Measurements from ENCODE around the gene PGAM2. TPM values are rescaled to one million over a fixed set of nuclear protein-coding genes. Genes with fewer than 3 reads are reported as not detected.
A peak's percentile ranks its signal among the peaks of the same experiment; 100 is the strongest.

The PGAM2 gene
- total RNA-seq, 2 donors from 2014 or later, result 1.2 to 1.3 TPM

GRCh38 chr7:44075296-44076075 is 10.1 kb upstream of the PGAM2 start:
- Histone ChIP-seq H3K4me3 (ENCODE audit: low read length) (no peak overlapping the region), H3K36me3 (ENCODE audit: control insufficient read depth, insufficient read depth, low read length) (peaks cover 31% of the 10 kb centered on the region), H3K9me3 (ENCODE audit: control insufficient read depth, low read length) (no peaks in the 10 kb centered on the region), H3K27me3 (ENCODE audit: control insufficient read depth, insufficient read depth, low read length, poor library complexity, severe bottlenecking) (no peaks in the 10 kb centered on the region), H3K9ac (ENCODE audit: extremely low read depth, low read length, poor library complexity, severe bottlenecking) (no peak overlapping the region), H3K27ac (ENCODE audit: low read depth, low read length) (no peak overlapping the region), H3K4me1 (ENCODE audit: control insufficient read depth, insufficient read depth, low read length) (no peaks in the 10 kb centered on the region)
- WGBS, 2 experiments (ENCODE audit: insufficient coverage in 1 of 2, insufficient read length in 1 of 2), result 92 to 93% methylated on average over 15 to 17 of the region's 17 CpGs
- no peaks in the 10 kb centered on the region for H3K9me3 Mint-ChIP-seq
- H3K4me1 Mint-ChIP-seq, result no peaks in the 10 kb centered on the region
- no peak for DNase-seq
- H3K27ac Mint-ChIP-seq, result no peak overlapping the region
- TF ChIP-seq CTCF (conservative IDR thresholded peaks at IDR 0.05), result no peak
- H3K4me3 Mint-ChIP-seq, result no peak overlapping the region
- H3K36me3 Mint-ChIP-seq (ENCODE audit: low read depth), result peaks cover 40% of the 10 kb centered on the region
- no peaks in the 10 kb centered on the region for H3K27me3 Mint-ChIP-seq (ENCODE audit: insufficient read depth)

- Histone ChIP-seq H3K27me3 (ENCODE audit: control insufficient read depth, insufficient read depth, low read length, poor library complexity, severe bottlenecking) (no peaks in the 10 kb centered on the region), H3K9me3 (ENCODE audit: control insufficient read depth, low read length) (no peaks in the 10 kb centered on the region), H3K9ac (ENCODE audit: extremely low read depth, low read length, poor library complexity, severe bottlenecking) (no peak overlapping the region), H3K27ac (ENCODE audit: low read depth, low read length) (no peak overlapping the region), H3K4me1 (ENCODE audit: control insufficient read depth, insufficient read depth, low read length) (no peaks in the 10 kb centered on the region), H3K4me3 (ENCODE audit: low read length) (no peak overlapping the region), H3K36me3 (ENCODE audit: control insufficient read depth, insufficient read depth, low read length) (peaks cover 25% of the 10 kb centered on the region)
- no peak overlapping the region for H3K27ac Mint-ChIP-seq
- no peaks in the 10 kb centered on the region for H3K4me1 Mint-ChIP-seq
- no peak for TF ChIP-seq CTCF (conservative IDR thresholded peaks at IDR 0.05)
- peaks cover under 1% of the 10 kb centered on the region for H3K27me3 Mint-ChIP-seq (ENCODE audit: insufficient read depth)
- no peak overlapping the region for H3K4me3 Mint-ChIP-seq
- peaks cover 40% of the 10 kb centered on the region for H3K36me3 Mint-ChIP-seq (ENCODE audit: low read depth)
- no peaks in the 10 kb centered on the region for H3K9me3 Mint-ChIP-seq
- no peak for DNase-seq
- WGBS, 2 experiments (ENCODE audit: insufficient coverage in 1 of 2, insufficient read length in 1 of 2), result 85 to 96% methylated on average over 6 to 13 of the region's 13 CpGs
Measured at GRCh38 chr7:44074349-44074695, 9.0 kb upstream of the PGAM2 start.

DNA sequence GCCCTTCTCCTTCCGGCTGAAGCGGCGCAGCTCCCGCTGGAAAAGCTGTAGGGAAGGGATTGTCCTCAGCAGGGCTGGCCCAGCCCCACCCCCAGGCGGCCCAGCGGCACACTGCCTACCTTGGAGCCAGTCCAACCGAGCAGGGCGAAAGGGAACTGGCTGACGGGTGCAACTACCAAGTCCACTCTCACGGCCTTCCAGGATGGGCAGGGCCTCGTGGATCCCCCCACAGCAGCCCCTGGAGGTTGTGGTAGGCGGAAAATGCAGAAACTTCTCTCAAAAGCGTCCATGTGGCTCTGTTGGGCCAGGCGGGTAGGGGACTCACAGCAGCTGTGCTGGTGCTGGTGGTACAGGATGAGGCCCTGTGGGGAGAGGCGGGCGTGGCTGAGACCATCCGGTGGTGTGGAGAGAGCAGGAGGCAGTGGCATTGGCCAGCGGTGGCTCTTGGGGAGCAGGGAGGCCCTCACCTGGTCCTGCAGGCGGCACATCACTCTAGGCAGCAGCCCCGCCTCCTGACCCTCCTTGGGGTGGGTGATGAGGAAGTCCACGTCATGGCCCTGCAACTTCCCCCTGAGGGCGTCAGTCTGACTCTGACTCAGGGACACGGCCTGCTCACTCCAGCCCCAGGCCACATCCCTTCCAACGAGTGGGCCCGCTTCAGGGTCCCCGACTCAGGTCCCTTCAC is 8.4 kb upstream of the PGAM2 start:
- Histone ChIP-seq H3K4me3 (ENCODE audit: low read length) (no peak overlapping the region), H3K36me3 (ENCODE audit: control insufficient read depth, insufficient read depth, low read length) (peaks cover 25% of the 10 kb centered on the region), H3K9me3 (ENCODE audit: control insufficient read depth, low read length) (no peaks in the 10 kb centered on the region), H3K4me1 (ENCODE audit: control insufficient read depth, insufficient read depth, low read length) (no peaks in the 10 kb centered on the region), H3K27ac (ENCODE audit: low read depth, low read length) (no peak overlapping the region), H3K9ac (ENCODE audit: extremely low read depth, low read length, poor library complexity, severe bottlenecking) (no peak overlapping the region), H3K27me3 (ENCODE audit: control insufficient read depth, insufficient read depth, low read length, poor library complexity, severe bottlenecking) (peaks cover 4% of the 10 kb centered on the region)
- Mint-ChIP-seq H3K4me1 (no peaks in the 10 kb centered on the region), H3K36me3 (ENCODE audit: low read depth) (peaks cover 40% of the 10 kb centered on the region), H3K27ac (no peak overlapping the region), H3K9me3 (no peaks in the 10 kb centered on the region), H3K4me3 (no peak overlapping the region), H3K27me3 (ENCODE audit: insufficient read depth) (peaks cover 4% of the 10 kb centered on the region)
- peak; percentile 84 for DNase-seq
- 93% methylated on average over 15 to 25 of the region's 26 CpGs for whole genome bisulfite sequencing, 2 experiments (ENCODE audit: insufficient coverage in 1 of 2, insufficient read length in 1 of 2)
- TF ChIP-seq CTCF (conservative IDR thresholded peaks at IDR 0.05), result no peak

Measured in endodermal cell (in vitro differentiated cells).